Brain microvascular endothelial cell (primary cell): ENCODE results near the gene CCDC60.

ENCODE experiments used
- DNase-seq: peaks from one replicate; pipeline ENCODE4 v3.0.0-alpha.2; 2020
- H3K27ac ChIP-seq: fragments of 250-450 bp; sonication (Bioruptor Pico); 2 replicates; pipeline ENCODE4 v1.5.1; 2020; ENCODE audit warnings: mild to moderate bottlenecking, moderate library complexity
- H3K27me3 ChIP-seq: fragments of 250-450 bp; sonication (Bioruptor Pico); replicated peaks from 2 replicates; pipeline ENCODE4 v1.5.1; 2020; ENCODE audit warnings: mild to moderate bottlenecking
- H3K36me3 ChIP-seq: fragments of 250-450 bp; sonication (Bioruptor Pico); replicated peaks from 2 replicates; pipeline ENCODE4 v1.5.1; 2020; ENCODE audit warnings: mild to moderate bottlenecking
- H3K4me3 ChIP-seq: 2 replicates; pipeline ENCODE4 v1.5.1; 2011; ENCODE audit warnings: low read depth, mild to moderate bottlenecking, control low read depth, low read length, moderate library complexity
- CTCF ChIP-seq: IDR thresholded peaks from 2 replicates; pipeline ENCODE4 v1.5.1; 2011; ENCODE audit warnings: low read depth, mild to moderate bottlenecking, moderate library complexity, low read length, control low read depth, inconsistent platforms; ENCODE audit errors: missing control alignments
- in situ Hi-C: cut with HindIII; loops from 2 replicates; pipeline ENCODE4 v1.10.0; 2017; ENCODE audit warnings: low sequenced_read_pairs, low pct_ligation_motif_present

CCDC60 gene

DNA sequence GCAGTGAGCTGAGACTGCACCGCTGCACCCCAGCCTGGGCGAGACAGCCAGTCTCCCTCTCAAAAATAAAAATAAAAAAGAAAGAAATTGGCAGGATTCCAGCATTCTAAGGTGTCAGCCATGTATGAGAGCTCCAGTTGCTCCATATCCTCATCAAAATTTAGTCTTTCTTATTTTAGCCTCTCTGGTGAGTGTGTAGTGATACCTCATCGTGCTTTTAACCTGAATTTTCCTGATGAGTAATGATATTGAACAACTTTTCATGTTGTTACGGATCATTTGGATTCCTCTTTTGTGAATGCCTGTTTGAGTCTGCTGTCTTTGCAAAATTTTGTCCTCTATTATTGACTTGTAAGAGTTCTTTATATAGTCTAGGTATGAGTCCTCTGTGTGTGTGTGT is 28.5 kb downstream of the CCDC60 start:
- in situ Hi-C loops = no loop called here
- no peak overlapping the region for H3K4me3 ChIP-seq
- H3K27ac ChIP-seq = no peak overlapping the region
- H3K27me3 ChIP-seq = no peaks in the 10 kb centered on the region
- DNase-seq = no peak
- H3K36me3 ChIP-seq = no peaks in the 10 kb centered on the region
- no peak for TF ChIP-seq CTCF

DNA sequence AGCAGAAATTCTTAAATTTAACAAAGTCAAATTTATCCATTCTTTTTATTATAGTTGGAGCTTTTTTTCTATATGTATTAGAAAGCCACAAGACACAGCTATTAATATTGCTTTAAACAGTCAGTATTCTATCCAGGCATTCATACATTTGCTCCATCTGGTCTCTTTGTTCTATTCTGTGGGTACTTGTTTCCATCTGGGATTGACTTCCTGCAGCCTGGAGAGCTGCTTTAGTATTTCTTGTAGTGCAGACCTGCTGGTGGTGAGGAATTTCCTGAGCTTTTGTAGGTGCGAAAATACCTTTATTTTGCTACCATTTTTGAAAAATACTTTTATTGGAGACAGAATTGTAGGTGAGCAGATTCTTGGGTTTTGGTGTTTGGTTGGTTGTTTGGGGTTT is 29.0 kb downstream of the CCDC60 start:
- in situ Hi-C loops = no loop called here
- no peak for TF ChIP-seq CTCF
- H3K27me3 ChIP-seq = no peaks in the 10 kb centered on the region
- H3K27ac ChIP-seq = no peak overlapping the region
- no peaks in the 10 kb centered on the region for H3K36me3 ChIP-seq
- DNase-seq = no peak
- H3K4me3 ChIP-seq = no peak overlapping the region

DNA sequence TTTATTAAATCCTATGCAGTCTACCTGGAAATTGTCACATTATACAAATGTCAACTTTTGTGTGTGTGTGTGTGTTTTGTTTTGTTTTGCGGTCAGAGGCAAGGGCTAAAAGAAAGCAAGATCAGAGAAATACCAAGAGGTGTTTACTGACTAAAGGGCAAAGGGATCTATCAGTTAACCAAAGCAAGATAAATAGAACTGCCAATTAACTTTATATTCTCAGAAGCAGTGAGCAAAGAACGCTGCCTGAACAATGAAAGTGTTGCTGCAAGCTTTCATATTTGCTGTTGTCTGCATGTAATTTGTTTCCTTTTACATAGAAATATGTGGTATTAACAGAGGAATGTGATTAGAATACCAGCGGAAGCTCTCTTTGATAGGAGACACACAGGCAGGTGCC is 30.9 kb downstream of the CCDC60 start:
- no peaks in the 10 kb centered on the region for H3K27me3 ChIP-seq
- no peak for DNase-seq
- H3K36me3 ChIP-seq = no peaks in the 10 kb centered on the region
- no peak overlapping the region for H3K4me3 ChIP-seq
- no peak overlapping the region for H3K27ac ChIP-seq
- in situ Hi-C loops = no loop called here
- TF ChIP-seq CTCF = no peak

DNA sequence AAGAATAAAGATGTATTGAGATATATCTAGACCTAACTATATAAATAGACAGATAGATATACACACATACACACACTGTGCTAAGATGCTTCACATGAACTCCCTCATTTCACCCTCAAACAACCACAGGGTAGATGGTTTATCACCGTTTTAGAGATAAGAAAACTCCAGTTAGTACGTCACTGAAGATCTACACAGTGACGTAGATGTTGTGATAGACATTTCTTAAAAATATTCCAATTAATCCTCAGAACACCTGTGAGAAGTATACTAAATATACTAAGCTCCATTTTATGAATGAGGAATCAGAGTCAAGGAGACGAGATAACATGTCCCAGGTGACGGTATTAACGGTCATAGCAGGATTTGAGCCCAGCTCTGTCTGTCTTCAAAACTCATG is 31.5 kb downstream of the CCDC60 start:
- DNase-seq = no peak
- Histone ChIP-seq H3K27ac (no peak overlapping the region), H3K27me3 (no peaks in the 10 kb centered on the region), H3K36me3 (no peaks in the 10 kb centered on the region), H3K4me3 (no peak overlapping the region)
- TF ChIP-seq CTCF = no peak
- in situ Hi-C loops = no loop called here

GRCh38 chr12:119369161-119369560 is 34.6 kb downstream of the CCDC60 start:
- in situ Hi-C loops = no loop called here
- H3K36me3 ChIP-seq = no peaks in the 10 kb centered on the region
- no peak overlapping the region for H3K27ac ChIP-seq
- DNase-seq = no peak
- H3K4me3 ChIP-seq = no peak overlapping the region
- no peaks in the 10 kb centered on the region for H3K27me3 ChIP-seq
- TF ChIP-seq CTCF = no peak

- H3K36me3 ChIP-seq = no peaks in the 10 kb centered on the region
- TF ChIP-seq CTCF = no peak
- no peak for DNase-seq
- in situ Hi-C loops = no loop called here
- no peak overlapping the region for H3K27ac ChIP-seq
- H3K4me3 ChIP-seq = no peak overlapping the region
- no peaks in the 10 kb centered on the region for H3K27me3 ChIP-seq
Measured at GRCh38 chr12:119369907-119370546, 35.5 kb downstream of the CCDC60 start.
